Urothelium cell line (cell line): Measurements from ENCODE around the gene ZPR1.
"Not testable (repeated sequence)": the region's sequence is repeated elsewhere in the genome, so short reads cannot be mapped to it uniquely, and the experiment has no call there.

Experiments used
- DNase-seq: peaks from one replicate; pipeline ENCODE4 v3.0.0; 2011; ENCODE audit warnings: low spot score, mixed read lengths
- FAIRE-seq: peaks from 2 replicates; lab custom pipeline; 2011; peaks lifted over from hg19 to GRCh38; lab: Jason Lieb, UNC

The ZPR1 gene, protein sequence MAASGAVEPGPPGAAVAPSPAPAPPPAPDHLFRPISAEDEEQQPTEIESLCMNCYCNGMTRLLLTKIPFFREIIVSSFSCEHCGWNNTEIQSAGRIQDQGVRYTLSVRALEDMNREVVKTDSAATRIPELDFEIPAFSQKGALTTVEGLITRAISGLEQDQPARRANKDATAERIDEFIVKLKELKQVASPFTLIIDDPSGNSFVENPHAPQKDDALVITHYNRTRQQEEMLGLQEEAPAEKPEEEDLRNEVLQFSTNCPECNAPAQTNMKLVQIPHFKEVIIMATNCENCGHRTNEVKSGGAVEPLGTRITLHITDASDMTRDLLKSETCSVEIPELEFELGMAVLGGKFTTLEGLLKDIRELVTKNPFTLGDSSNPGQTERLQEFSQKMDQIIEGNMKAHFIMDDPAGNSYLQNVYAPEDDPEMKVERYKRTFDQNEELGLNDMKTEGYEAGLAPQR

DNA sequence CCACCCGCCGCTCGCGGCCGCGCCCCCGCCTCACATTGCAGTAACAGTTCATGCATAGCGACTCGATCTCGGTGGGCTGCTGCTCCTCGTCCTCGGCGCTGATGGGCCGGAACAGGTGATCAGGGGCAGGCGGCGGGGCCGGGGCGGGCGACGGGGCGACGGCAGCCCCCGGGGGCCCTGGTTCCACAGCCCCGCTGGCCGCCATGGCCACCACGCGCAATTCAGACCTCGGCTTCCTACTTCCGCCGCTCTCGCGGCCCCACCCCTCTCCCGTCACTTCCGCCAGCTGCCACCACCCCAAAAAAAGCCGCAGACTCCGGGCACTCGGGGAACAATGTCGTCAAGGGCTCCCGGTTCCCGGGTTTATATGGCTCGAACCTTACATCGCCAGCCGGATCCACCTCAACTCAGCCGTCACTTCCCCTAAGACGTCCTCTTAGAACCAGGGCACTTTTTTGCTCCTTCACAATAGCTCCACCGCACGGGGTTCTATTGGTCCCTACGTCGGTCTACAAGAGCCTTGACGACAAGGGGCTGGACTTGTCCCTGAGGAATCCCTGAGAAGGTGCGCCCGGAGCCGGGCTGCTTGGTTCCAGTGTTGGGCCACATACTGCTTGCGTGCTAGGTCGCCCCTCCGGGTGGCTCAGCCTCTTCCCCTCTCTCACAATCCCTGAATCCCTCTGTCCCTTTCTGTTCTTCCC, at the start of gene ZPR1:
TSS of gene ZPR1 (minus strand) at position 238 of the 701 bp plus-strand sequence. CDS start at position 205, 33 bp downstream.
- DNase-seq (peak; percentile 82), FAIRE-seq (no peak)

DNA sequence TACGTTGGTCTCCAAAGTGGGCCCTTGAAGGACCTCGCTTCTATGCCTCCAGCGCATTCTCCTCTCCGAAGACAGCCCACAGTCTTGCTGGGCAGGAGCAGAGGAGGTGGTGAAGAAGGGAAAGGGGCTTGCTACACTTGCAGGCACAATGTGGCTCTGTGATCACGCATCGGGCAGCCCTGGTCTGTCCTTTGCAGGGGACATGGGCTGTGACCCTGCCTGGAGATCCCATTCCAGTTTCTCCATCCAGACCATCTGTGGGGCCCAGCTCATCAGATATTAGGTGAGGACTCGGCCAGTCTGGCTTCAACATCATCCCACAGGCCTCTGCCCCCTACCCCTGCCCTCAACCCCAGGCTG, 48.8 kb upstream of the ZPR1 start:
- DNase-seq (no peak), FAIRE-seq (no peak)

DNA sequence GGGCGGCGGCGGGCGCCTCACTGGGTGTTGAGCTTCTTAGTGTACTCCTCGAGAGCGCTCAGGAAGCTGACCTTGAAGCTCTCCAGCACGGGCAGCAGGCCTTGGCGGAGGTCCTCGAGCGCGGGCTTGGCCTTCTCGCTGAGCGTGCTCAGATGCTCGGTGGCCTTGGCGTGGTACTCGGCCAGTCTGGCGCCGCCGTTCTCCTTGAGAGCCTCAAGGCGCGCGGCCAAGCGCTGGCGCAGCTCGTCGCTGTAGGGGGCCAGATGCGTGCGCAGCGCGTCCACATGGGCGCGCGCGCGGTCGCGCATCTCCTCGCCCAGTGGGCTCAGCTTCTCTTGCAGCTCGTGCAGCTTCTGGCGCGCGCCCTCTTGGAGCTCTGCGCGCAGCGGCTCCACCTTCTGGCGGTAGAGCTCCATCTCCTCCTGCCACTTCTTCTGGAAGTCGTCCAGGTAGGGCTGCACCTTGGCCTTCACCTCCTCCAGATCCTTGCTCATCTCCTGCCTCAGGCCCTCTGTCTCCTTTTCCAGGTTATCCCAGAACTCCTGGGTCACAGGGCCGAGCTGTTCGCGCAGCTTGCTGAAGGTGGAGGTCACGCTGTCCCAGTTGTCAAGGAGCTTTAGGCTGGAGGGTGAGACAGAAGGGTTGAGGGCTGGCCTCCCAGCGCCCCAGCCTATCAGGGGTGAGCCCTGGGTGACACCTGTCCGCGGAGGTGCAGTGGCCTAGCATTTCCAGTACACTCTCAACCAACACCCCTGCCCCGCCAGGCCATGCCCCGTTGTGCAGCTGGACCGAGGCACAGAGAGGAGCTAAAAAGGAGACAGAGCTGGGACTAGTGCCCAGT, 48.2 kb upstream of the ZPR1 start:
- FAIRE-seq, result no peak

DNA sequence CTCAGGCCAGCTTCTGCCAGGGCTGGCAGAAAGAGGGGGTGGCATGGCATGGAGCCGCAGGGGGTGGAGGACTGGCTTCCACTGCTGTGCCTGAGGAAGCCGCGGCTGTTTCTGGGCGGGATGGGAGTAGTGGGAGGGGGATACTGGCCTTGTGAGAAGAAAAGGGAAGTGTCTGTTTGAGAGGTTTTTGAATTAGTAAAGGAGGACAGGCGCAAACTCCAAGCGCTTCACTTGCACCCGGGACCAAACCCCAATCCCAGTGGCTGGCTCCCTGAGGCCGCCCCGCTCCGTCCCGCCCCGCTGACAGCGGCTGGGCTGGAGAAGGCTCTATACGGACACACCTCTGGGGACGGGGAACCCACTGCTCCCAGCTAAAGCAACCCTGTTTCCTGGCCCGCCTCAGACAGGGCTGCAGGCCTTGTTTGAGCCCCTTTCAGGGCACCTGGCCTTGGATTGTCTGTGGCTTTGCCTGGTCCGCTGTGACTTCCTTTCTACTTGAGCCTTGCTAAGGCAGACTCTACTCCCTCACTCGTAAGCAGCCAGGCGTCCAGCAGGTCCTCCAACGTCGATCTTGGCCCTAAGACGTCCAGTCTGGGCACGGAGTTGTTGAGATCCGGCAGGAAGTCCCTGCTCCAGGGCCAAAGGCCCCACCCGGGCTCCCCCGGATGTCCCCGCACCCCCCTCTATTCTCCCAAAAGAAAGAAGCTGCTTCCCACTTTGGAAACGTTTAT, 47.4 kb upstream of the ZPR1 start:
- DNase-seq, result no peak

More for the DNA sequence above, 48.2 kb upstream of the ZPR1 start:
- peak; percentile 89 for DNase-seq

DNA sequence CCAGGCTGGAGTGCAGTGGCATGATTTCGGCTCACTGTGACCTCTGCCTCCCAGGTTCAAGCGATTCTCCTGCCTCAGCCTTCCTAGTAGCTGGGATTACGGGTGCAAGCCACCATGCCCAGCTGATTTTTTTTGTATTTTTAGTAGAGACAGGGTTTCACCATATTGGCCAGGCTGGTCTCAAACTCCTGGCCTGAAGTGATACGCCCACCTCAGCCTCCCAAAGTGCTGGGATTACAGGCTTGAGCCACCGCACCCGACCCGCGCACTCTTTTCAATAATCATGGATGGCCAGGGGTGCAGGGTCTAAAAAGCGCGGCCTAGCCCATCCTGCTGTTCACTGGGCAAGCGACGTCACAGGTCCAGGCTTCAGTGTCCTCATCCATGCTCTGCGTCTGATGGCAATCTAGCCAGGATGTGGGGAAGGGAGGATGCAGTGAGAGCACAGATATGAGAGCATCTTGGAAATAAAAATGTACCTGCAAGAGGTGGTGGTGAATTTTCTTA, 46.8 kb upstream of the ZPR1 start:
- FAIRE-seq, DNase-seq: not testable (repeated sequence)

More for the DNA sequence above, 47.4 kb upstream of the ZPR1 start:
- FAIRE-seq, result no peak

DNA sequence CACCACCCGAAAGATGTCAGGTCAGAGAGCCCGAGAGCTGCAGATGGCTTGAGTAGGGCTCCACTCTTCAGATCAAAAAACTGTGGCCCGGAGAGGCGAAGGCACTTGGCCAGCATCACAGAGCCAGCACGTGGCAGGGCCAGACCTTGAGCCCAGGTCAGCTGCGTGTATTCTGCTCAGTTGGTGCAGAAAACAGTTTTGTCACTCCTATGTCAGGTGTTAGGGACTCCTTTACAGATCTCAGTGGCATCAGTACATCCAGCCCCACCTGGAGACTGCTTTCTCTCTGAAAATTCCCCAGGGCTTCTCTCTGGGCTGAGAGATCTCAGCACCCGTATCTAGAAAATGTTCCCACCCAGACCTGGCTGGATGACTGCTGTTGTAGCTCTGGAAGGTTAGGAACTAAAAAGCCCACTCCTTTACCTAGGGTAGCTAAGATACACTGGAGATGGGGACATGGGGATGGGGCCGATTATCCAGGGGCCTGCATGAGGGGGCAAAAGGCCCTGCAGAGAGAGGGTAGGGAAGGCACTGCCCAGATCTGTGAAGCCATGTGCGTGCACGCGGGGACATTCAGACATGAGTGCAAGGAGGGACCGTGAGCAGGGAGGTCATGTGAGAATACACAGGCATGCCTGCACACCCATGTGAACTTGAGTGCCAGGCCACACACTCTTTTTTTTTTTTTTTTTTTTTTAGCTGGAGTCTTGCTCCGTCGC, 46.2 kb upstream of the ZPR1 start:
- no peak for FAIRE-seq
- DNase-seq, result no peak

DNA sequence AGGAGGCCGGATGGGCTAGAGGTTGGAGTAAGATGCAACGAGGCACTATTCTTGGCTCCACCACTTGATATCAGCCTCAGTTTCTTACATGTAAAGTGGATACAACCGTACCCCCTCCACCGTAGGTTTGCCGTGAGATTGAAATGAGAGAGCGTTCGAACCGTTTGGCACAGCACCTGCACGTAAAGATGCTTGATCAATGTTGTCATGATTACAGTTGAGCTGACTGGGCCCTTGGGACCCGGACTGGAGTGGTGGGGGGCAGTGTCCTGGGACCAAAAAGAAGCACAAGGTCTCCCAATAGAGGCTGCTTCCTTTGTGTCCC, 45.6 kb upstream of the ZPR1 start:
- DNase-seq (no peak), FAIRE-seq (no peak)

DNA sequence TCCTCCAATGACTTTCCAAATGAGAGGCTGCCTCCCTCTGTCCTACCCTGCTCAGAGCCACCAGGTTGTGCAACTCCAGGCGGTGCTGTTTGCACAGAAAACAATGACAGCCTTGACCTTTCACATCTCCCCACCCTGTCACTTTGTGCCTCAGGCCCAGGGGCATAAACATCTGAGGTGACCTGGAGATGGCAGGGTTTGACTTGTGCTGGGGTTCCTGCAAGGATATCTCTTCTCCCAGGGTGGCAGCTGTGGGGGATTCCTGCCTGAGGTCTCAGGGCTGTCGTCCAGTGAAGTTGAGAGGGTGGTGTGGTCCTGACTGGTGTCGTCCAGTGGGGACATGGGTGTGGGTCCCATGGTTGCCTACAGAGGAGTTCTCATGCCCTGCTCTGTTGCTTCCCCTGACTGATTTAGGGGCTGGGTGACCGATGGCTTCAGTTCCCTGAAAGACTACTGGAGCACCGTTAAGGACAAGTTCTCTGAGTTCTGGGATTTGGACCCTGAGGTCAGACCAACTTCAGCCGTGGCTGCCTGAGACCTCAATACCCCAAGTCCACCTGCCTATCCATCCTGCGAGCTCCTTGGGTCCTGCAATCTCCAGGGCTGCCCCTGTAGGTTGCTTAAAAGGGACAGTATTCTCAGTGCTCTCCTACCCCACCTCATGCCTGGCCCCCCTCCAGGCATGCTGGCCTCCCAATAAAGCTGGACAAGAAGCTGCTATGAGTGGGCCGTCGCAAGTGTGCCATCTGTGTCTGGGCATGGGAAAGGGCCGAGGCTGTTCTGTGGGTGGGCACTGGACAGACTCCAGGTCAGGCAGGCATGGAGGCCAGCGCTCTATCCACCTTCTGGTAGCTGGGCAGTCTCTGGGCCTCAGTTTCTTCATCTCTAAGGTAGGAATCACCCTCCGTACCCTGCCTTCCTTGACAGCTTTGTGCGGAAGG, 44.8 kb upstream of the ZPR1 start:
- FAIRE-seq, result no peak
- no peak for DNase-seq

DNA sequence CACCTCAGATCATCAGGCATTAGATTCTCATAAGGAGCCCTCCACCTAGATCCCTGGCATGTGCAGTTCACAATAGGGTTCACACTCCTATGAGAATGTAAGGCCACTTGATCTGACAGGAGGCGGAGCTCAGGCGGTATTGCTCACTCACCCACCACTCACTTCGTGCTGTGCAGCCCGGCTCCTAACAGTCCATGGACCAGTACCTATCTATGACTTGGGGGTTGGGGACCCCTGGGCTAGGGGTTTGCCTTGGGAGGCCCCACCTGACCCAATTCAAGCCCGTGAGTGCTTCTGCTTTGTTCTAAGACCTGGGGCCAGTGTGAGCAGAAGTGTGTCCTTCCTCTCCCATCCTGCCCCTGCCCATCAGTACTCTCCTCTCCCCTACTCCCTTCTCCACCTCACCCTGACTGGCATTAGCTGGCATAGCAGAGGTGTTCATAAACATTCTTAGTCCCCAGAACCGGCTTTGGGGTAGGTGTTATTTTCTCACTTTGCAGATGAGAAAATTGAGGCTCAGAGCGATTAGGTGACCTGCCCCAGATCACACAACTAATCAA, 44.0 kb upstream of the ZPR1 start:
- no peak for DNase-seq
- FAIRE-seq, result no peak

DNA sequence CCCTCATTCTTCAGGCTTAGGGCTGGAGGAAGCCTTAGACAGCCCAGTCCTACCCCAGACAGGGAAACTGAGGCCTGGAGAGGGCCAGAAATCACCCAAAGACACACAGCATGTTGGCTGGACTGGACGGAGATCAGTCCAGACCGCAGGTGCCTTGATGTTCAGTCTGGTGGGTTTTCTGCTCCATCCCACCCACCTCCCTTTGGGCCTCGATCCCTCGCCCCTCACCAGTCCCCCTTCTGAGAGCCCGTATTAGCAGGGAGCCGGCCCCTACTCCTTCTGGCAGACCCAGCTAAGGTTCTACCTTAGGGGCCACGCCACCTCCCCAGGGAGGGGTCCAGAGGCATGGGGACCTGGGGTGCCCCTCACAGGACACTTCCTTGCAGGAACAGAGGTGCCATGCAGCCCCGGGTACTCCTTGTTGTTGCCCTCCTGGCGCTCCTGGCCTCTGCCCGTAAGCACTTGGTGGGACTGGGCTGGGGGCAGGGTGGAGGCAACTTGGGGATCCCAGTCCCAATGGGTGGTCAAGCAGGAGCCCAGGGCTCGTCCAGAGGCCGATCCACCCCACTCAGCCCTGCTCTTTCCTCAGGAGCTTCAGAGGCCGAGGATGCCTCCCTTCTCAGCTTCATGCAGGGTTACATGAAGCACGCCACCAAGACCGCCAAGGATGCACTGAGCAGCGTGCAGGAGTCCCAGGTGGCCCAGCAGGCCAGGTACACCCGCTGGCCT, 42.5 kb upstream of the ZPR1 start:
- DNase-seq (no peak), FAIRE-seq (no peak)

DNA sequence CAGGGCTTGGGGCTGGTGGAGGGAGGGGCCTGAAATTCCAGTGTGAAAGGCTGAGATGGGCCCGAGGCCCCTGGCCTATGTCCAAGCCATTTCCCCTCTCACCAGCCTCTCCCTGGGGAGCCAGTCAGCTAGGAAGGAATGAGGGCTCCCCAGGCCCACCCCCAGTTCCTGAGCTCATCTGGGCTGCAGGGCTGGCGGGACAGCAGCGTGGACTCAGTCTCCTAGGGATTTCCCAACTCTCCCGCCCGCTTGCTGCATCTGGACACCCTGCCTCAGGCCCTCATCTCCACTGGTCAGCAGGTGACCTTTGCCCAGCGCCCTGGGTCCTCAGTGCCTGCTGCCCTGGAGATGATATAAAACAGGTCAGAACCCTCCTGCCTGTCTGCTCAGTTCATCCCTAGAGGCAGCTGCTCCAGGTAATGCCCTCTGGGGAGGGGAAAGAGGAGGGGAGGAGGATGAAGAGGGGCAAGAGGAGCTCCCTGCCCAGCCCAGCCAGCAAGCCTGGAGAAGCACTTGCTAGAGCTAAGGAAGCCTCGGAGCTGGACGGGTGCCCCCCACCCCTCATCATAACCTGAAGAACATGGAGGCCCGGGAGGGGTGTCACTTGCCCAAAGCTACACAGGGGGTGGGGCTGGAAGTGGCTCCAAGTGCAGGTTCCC, 41.8 kb upstream of the ZPR1 start, which contains the start of gene APOC3:
TSS of gene APOC3 (plus strand) at position 383 of the 659 bp plus-strand sequence. CDS start 676 bp downstream, outside the sequence.
- no peak for DNase-seq
- FAIRE-seq, result no peak

DNA sequence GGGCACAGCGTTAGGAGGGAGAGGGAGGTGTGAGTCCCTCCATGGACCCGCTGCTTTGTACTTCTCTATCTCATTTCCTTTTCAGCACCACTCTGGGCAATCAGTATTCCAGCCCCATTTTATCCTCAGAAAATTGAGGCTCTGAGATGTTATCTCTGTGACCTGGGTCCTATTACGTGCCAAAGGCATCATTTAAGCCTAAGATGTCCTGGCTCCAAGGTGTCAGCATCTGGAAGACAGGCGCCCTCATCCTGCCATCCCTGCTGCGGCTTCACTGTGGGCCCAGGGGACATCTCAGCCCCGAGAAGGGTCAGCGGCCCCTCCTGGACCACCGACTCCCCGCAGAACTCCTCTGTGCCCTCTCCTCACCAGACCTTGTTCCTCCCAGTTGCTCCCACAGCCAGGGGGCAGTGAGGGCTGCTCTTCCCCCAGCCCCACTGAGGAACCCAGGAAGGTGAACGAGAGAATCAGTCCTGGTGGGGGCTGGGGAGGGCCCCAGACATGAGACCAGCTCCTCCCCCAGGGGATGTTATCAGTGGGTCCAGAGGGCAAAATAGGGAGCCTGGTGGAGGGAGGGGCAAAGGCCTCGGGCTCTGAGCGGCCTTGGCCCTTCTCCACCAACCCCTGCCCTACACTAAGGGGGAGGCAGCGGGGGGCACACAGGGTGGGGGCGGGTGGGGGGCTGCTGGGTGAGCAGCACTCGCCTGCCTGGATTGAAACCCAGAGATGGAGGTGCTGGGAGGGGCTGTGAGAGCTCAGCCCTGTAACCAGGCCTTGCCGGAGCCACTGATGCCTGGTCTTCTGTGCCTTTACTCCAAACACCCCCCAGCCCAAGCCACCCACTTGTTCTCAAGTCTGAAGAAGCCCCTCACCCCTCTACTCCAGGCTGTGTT, 41.1 kb upstream of the ZPR1 start:
- no peak for FAIRE-seq

DNA sequence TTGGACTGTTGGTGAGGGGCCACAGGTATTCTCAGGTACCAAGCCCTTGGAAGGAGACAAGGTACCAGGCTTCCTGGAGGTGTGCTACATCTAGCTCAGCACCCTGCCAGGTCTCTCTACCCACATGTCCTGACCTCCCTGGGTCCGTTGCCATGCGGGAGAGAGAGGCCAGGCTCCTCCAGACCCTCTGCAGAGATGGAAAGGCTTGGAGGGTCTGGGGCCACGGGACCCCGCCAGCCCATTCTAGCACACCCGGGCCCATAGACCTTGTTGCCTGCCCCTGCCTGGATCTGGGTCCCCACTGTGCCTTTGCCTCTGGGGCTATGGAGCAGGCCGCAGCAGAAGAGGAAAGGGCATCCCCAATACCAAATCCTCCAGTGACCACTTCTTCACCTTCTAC, 39.6 kb upstream of the ZPR1 start:
- FAIRE-seq, result no peak
- no peak for DNase-seq

More for the DNA sequence above, 41.1 kb upstream of the ZPR1 start:
- no peak for DNase-seq

DNA sequence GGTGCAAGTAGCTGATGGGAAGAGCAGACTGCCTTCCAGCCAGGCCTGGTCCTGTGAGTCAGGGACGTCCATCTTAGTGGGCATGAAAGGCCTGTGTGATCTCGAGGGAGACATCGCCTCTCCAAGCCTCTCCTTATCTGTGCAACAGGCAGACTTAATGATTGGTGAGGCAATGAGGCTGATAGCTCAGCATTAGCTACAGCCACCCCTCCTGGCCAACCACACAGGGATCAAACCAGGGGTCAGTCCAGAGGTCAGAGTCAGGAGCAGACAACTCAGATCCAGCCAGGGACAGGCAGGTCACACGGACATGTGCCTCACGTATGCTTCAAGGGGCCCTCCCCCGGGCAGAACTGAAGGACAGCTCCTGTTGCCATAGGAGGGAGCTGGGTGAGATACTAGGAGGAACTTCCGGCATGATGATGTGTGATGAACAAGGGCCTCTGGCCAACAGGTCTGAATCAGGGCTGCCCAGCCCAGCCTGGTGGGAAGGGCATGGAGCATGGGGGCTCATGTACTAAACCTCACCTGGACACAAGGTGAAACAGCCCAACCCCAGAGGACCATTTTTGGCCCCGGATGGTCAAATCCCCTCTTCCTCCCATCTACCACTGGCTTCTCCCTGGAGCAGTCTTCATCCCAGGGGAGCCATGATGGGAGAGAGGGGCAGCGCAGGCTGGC, 39.1 kb upstream of the ZPR1 start:
- no peak for DNase-seq
- FAIRE-seq, result no peak
